HG03039 (cell line): ENCODE results near the gene APBA2.

ENCODE experiments used
- ATAC-seq: cut with Tn5 transposase; IDR thresholded peaks from one replicate; pipeline ENCODE4 v1.9.1; 2021; ENCODE audit warnings: mild to moderate bottlenecking, moderate library complexity; ENCODE audit not compliant: unreplicated experiment

The APBA2 gene

DNA sequence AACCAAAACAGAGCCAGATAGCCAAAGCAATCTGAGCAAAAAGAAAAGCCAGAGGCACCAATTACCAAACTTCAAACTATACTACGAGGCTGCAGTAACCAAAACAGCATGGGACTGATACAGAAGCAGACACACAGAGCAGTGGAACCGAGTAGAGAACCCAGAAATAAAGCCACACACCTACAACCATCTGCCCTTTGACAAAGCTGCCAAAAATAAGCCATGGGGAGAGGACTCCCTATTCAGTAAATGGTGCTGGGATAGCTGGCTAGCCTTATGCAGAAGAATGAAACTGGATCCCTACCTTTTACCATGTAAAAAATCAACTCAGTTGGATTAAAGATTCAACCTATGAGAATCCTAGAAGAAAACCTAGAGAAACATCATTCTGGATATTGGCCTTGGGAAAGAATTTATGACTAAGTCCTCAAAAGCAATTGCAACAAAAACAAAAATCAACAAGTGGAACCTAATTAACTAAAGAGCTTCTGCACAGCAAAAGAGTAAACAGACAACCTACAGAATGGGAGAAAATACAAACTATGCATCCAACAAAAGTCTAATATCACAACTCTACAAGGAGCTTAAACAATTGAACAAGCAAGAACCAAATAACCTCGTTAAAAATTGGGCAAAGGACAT is 95.1 kb downstream of the APBA2 start:
- ATAC-seq = no peak

DNA sequence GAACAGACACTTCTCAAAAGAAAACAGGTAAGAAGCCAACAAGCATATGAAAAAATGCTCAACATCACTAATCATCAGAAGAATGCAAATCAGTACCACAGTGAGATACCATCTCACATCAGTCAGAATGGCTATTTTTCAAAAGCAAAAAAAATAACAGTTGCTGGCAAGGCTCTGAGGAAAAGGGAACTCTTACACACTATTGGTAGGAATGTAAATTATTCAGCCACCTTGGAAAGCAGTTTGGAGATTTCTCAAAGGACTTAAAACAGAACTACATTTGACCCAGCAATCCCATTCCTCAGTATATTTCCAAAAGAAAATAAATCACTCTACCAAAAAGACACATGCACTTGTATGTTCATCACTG is 95.6 kb downstream of the APBA2 start:
- ATAC-seq = no peak

- ATAC-seq = no peak
Measured at GRCh38 chr15:28981921-28982320, 96.1 kb downstream of the APBA2 start.

- no peak for ATAC-seq
Measured at GRCh38 chr15:28982886-28983285, 97.1 kb downstream of the APBA2 start.

- ATAC-seq = no peak
Measured at GRCh38 chr15:28983432-28984311, 97.9 kb downstream of the APBA2 start.

DNA sequence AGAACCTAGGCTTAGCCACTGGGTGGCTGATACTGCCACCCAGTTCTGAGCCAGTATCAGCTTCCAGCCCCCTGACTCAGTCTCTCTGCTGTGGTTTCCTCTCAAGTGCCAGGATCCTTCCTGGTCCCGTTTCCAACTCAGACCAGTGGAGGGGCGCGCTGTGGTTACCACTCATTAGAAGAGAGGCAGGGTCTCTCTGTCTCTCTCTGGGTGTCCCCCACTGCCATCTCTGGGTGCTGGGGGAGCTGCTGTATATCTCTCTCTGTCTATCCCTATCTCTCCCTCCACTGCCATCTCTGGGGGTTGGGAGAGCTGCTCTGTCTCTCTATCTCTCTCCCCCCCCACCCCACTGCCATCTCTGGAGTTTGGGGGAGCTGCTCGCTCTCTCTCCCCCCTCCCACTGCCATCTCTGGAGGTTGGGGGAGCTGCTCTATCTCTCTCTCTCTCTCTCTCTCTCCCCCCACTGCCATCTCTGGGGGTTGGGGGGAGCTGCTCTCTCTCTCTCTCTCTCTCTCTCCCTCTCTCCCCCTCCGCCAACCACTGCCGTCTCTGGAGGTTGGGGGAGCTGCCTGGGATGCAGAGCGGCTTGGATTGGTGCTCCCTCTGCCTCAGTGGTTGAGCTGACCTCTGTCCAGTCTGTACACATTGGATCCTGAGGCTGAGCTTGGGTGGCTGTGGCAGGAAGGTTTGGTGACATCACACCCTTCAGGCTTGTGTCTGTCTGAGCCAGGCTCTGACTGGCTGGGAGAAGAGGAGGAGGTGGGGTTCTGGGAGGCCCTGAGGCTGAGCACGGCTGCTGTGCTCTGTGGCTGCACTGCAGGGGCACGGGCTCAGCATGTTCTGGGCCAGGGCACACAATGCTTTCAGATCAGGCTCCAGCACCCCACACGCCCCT is 98.9 kb downstream of the APBA2 start:
- ATAC-seq = no peak

GRCh38 chr15:28985316-28985645 is 99.5 kb downstream of the APBA2 start:
- no peak for ATAC-seq

DNA sequence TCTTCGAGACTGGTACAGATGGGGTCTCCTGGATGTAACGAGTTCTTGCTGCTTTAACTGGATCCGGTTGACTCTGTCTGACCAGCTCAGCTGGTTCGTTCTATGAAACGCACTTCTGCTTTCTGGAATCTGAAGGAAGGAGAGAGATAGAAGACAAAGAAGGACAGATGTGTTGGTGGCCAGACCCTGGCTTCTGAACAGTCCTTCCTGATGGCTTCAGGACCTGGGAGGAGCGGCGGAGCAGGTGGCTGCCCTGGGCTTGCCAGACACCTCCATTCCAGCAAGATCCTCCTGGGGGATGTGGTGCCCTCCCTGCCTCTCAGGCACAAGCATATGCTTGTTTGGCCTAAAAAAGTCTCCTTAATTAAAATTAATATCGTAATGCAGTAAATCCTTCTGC is 99.9 kb downstream of the APBA2 start:
- ATAC-seq = no peak

DNA sequence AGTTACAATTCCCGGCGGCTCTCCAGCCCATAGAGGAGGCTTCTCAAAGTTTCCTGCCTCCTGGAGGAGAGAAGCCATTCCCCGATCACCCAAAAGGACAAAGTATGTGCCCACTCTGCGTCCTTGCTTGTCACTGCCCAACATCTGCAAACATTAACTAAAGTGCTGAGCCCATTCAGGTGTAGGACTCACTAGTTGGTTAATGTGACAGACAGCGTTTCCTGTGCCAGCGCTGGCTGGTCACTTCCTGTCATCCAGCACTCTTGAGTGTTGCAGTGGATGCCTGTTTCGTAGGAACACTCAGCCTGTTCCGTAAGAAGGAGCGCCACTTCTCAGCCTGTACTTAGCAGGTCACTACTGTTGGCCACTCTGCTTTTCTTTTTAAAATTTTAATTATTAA is 100.3 kb downstream of the APBA2 start:
- ATAC-seq = no peak

DNA sequence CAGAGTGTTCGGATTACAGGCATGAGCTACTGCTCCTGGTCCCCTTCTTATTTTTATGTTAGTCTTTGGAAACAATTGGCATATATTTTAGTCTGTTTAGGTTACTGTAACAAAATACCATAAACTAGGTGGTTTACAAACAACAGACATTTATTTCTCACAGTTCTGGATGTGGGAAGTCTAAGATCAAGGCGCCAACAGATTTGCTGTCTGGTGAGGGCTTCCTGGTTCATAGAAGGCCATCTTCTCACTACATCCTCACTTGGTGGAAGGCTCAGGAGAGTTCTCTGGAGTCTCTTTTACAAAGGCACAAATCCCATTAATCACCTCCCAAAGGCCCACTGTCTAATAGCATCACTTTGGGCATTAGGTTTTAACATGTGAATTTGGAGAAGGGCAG is 101.0 kb downstream of the APBA2 start:
- no peak for ATAC-seq

DNA sequence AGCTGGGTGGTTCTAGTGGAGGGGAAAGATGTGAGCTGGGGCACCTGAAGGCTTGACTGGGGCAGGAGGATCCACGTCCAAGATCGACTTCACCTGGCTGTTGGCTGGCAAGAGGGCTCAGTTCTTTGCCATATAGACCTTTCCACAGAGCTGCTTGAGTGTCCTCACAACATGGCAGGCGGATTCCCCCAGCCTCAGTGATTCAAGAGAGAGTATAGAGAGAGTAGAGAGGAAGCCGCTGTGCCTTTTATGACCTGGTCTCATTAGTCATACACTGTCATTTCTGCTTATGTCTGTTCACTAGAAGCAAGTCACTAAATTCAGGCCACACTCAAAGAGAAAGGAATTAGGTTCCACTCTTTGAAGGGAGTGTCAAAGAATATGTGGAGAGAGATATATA is 101.6 kb downstream of the APBA2 start:
- no peak for ATAC-seq

DNA sequence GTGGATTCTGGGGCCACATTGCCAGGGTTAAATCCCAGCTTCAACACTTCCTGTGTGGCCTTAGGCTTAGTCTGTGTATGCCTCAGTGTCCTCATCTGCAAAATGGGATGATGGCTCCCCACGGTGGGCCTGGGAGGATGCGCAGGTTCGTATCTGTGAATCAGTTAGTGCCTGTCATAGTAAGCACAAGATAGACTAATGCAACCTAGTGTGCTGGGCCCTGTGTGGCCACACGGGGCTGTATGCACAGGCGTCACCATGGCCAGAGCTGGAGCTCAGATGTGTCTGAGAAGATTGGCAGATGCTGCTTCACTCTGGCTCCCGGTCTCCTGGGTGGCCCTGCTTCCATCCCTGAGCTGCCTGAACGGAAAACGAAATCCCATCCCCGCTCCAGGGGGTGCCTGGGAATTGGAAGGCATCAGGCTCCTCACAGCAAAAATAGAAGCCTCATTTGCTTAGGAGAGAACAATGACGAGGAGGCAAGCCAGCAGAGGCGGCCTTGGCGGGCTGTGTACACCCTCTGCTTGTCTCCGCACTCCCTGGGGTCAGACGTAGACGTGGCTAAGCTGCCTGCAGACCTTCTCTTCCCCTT is 103.6 kb downstream of the APBA2 start:
- no peak for ATAC-seq

- no peak for ATAC-seq
Measured at GRCh38 chr15:28989896-28990295, 104.1 kb downstream of the APBA2 start.

GRCh38 chr15:28990390-28990789 is 104.6 kb downstream of the APBA2 start:
- no peak for ATAC-seq

DNA sequence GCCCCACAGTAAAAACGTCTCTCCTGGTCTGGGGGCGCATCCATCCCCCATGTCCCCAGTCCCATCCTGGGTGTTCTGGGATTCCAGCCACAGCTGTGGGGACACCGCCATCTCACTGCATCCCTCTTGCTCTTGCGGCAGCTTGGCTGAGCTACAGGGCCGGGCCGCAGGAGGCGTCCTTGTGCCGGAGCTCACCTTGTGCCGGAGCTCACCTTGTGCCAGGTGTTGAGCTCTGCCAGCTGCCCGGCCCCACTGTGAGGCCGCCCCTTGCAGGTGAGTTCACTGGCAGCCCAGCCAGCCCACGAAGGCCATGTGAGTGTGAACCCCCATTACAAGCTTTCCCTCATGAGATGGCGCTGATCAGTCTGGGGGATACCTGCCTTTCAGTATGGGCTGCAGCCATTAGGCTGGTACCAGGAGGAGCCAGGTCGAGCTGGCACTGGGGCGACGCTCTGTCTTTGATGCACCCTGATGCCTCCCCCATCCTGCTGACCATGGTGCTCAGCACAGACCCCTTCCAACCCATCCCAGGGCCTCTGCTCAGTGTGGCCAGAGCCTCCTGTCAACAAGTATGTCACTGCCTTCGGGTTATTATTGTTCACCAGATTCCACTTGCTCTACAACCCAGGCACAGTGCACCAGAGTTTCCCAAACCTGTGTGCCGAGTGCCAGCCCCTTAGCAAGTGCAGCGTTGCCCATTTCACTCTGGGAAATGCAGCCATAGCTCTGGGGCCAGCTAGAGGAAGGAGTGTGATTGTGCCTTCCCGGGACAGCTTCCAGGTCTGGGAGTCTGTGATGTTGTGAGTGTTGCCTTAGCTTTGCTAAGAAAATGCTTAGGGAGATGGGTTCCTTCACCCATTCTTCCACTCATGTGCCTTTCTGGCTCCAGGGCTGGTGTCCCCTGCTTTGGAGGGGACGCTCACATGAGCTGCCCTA is 105.7 kb downstream of the APBA2 start:
- ATAC-seq = no peak

- ATAC-seq = no peak
Measured at GRCh38 chr15:28992336-28992864, 106.6 kb downstream of the APBA2 start.

DNA sequence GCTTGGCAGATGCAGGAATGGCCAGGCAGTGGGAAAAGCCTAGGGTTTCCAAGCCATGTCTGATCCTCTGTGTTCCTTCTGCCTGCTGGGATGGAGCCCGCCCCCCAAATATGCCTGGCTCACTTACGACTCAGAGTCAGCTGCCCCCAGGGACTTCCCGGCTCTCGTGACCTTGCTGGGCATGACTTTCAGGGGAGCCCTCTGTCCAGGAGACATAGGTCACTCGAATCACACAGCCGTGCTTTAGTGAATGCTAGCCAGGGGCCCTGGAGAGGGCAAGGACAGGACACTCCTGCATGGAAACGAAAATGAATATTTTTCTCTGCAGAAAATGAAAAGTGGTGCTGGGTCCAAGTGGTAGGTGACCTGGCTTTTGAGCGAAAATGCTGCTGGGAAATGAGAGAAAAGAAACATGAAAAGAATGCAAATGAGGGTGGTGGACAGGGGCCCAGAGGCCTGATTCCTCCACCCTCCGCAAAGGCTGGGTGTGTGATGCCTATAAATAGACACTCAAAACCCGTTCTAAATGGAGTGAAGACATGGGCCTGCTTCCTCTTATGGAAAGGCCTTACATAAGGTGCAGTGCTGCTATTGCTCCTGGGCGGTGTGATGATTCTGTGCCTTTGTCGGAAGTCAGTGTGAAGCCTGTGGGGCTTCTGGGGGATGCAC is 107.4 kb downstream of the APBA2 start:
- no peak for ATAC-seq

GRCh38 chr15:28993720-28994053 is 107.9 kb downstream of the APBA2 start:
- no peak for ATAC-seq

- ATAC-seq = no peak
Measured at GRCh38 chr15:28994142-28994830, 108.5 kb downstream of the APBA2 start.
